NCI-H226 (cell line): ENCODE results near the gene CNKSR1.

ENCODE experiments used
- DNase-seq: peaks from one replicate; pipeline ENCODE4 v3.0.0-alpha.2; 2015

CNKSR1 gene

DNA sequence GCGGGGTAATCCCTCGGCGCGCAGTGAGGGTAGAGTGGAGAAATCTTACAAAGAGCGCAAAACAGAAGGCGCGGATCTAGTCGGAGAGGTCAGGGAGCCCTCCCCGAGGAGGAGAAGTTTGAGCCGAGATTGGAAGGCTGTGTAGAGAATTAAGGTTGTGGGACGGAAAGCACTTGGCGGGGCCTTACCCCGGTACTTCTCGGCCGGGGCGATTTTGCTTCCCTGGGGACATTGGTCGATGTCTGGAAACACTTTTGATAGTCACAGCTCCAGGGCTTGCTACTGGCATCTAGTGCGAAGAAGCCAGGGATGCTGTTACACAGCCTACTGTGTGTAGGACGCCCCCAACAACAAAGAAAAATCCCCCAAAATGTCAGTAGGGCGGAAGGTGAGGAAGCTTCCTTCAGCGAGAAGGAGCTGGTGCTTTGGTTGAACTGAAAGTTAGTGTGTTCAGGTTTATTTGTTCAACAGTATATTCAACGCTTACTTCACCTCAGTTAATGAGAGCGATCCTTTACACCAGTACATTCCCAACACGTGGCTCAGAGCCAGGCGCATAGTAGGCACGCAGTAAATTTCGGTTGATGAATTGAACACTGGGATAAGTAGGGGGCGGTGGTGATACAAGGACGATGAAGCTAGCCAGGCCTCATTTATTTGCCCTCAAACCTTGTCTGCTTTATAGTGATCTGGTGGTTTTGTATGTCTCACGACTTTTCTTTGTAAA lies 57.5 kb downstream of the CNKSR1 start:
- DNase-seq, result no peak

GRCh38 chr1:26237230-26237966 lies 60.1 kb downstream of the CNKSR1 start:
- DNase-seq, result no peak
